GM19035 (cell line): ENCODE measurements around the gene EXOC3L1.

Experiments
- ATAC-seq: cut with Tn5 transposase; IDR thresholded peaks from one replicate; pipeline ENCODE4 v1.9.1; 2021; ENCODE audit not compliant: unreplicated experiment

The EXOC3L1 gene

GRCh38 chr16:67216612-67217490 lies 26.9 kb upstream of the EXOC3L1 start:
- ATAC-seq = no peak

GRCh38 chr16:67215706-67216105 lies 25.8 kb upstream of the EXOC3L1 start:
- ATAC-seq = no peak

- no peak for ATAC-seq
These were observed 23.5 kb upstream of the EXOC3L1 start for GRCh38 chr16:67213197-67214019.

- ATAC-seq = no peak
These were observed 22.8 kb upstream of the EXOC3L1 start for GRCh38 chr16:67212766-67213165.

- no peak for ATAC-seq
These were observed 21.7 kb upstream of the EXOC3L1 start for GRCh38 chr16:67211674-67212073.

GRCh38 chr16:67210069-67210937 lies 20.4 kb upstream of the EXOC3L1 start:
- no peak for ATAC-seq

GRCh38 chr16:67209565-67209964 lies 19.6 kb upstream of the EXOC3L1 start:
- ATAC-seq = no peak

GRCh38 chr16:67208154-67208896 lies 18.4 kb upstream of the EXOC3L1 start:
- no peak for ATAC-seq

GRCh38 chr16:67207249-67208091 lies 17.5 kb upstream of the EXOC3L1 start:
- no peak for ATAC-seq

- ATAC-seq = no peak
These were observed 16.9 kb upstream of the EXOC3L1 start for GRCh38 chr16:67206838-67207248.

GRCh38 chr16:67206129-67206837 lies 16.3 kb upstream of the EXOC3L1 start:
- ATAC-seq = no peak

GRCh38 chr16:67204076-67204475 lies 14.1 kb upstream of the EXOC3L1 start:
- no peak for ATAC-seq

- ATAC-seq = no peak
These were observed 13.1 kb upstream of the EXOC3L1 start for GRCh38 chr16:67202956-67203493.

GRCh38 chr16:67202426-67202825 lies 12.5 kb upstream of the EXOC3L1 start:
- no peak for ATAC-seq

GRCh38 chr16:67201411-67202345 lies 11.7 kb upstream of the EXOC3L1 start:
- ATAC-seq = no peak

GRCh38 chr16:67200491-67200890 lies 10.6 kb upstream of the EXOC3L1 start:
- ATAC-seq = no peak

GRCh38 chr16:67199808-67200198 lies 9.9 kb upstream of the EXOC3L1 start:
- no peak for ATAC-seq
